ENCODE measurements around the gene CDYL2.

DNA sequence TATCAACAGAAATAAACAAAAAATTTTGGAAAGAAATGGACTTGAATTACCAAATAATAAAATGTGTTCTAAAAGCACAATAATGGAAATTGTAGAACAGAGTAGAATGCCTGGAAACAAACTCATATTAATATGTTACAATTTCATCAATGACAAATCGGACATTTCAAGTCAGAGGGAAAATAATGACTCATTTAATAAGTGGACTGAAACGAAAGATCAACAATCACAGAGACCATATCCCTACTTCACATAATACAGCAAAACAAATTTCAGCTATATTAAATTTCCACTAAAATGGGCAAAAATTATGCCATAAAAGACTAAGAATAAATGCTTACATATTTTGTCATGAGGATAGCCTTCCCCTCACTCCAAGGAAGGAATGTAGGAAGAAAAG, 25.7 kb downstream of the CDYL2 start:
- TF ChIP-seq, protein P1, sequence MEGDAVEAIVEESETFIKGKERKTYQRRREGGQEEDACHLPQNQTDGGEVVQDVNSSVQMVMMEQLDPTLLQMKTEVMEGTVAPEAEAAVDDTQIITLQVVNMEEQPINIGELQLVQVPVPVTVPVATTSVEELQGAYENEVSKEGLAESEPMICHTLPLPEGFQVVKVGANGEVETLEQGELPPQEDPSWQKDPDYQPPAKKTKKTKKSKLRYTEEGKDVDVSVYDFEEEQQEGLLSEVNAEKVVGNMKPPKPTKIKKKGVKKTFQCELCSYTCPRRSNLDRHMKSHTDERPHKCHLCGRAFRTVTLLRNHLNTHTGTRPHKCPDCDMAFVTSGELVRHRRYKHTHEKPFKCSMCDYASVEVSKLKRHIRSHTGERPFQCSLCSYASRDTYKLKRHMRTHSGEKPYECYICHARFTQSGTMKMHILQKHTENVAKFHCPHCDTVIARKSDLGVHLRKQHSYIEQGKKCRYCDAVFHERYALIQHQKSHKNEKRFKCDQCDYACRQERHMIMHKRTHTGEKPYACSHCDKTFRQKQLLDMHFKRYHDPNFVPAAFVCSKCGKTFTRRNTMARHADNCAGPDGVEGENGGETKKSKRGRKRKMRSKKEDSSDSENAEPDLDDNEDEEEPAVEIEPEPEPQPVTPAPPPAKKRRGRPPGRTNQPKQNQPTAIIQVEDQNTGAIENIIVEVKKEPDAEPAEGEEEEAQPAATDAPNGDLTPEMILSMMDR (IDR thresholded peaks at IDR 0.05): no peak
- no peak for TF ChIP-seq POLR2A (IDR thresholded peaks at IDR 0.05)
